ENCODE results near the gene LY9. TPM values are rescaled to one million over a fixed set of nuclear protein-coding genes. Genes with fewer than 3 reads are reported as not detected.

Gene LY9
- total and polyA plus RNA-seq, 2 of the 13 experiments (the other 11 are each of a cell fraction or from before 2014, with no cell fraction given): not detected

- BruUV-seq (replicated peaks): no TSS peak
Measured at GRCh38 chr1:160801836-160802580, 6.0 kb downstream of the LY9 start.

More at GRCh38 chr1:160801836-160802580, 6.0 kb downstream of the LY9 start:
- Histone ChIP-seq H3K9ac (ENCODE audit: insufficient read depth, low read depth, low read length) (no peak overlapping the region), H3K9me3 (ENCODE audit: low read length) (peaks cover 8% of the 10 kb centered on the region; the same call in 1 of the 2 replicates), H3K27me3 (ENCODE audit: control insufficient read depth in 1 of 2, insufficient read depth in 2 of 2, low read length in 2 of 2) (no peaks in the 10 kb centered on the region), H3K4me2 (ENCODE audit: low read depth, low read length) (no peak overlapping the region), H3K27ac (ENCODE audit: extremely low read length, insufficient read depth, low read length) (no peak overlapping the region), H3K79me2 (ENCODE audit: insufficient read depth, low read length) (no peaks in the 10 kb centered on the region), H3K4me1 (ENCODE audit: insufficient read depth, low read length) (no peaks in the 10 kb centered on the region), H4K20me1 (ENCODE audit: insufficient read depth, low read length) (no peaks in the 10 kb centered on the region), H2AFZ (ENCODE audit: low read length) (no peak overlapping the region), H3K4me3 (replicated peaks in 1 of 3; ENCODE audit: insufficient read depth in 1 of 3, low read depth in 2 of 3, low read length in 3 of 3) (no peak overlapping the region), H3K36me3 (replicated peaks in 1 of 2; ENCODE audit: control insufficient read depth in 1 of 2, insufficient read depth in 2 of 2, low read length in 2 of 2) (no peaks in the 10 kb centered on the region)
- TF ChIP-seq SP2 (CRISPR knock-in tag; IDR thresholded peaks at IDR 0.05) (no peak), ZNF770 (CRISPR knock-in tag; IDR thresholded peaks at IDR 0.05) (no peak), ELF1 (CRISPR knock-in tag; IDR thresholded peaks at IDR 0.05) (no peak), SOX6 (IDR thresholded peaks at IDR 0.05) (no peak), SOX6 (CRISPR knock-in tag; IDR thresholded peaks at IDR 0.05) (no peak), CHD4 (IDR thresholded peaks at IDR 0.05; ENCODE audit: borderline replicate concordance, low read length) (no peak), TMF1 (CRISPR knock-in tag; IDR thresholded peaks at IDR 0.05; ENCODE audit: low read depth) (no peak), ZNF746 (CRISPR knock-in tag; IDR thresholded peaks at IDR 0.05) (no peak), GLMP (CRISPR knock-in tag; IDR thresholded peaks at IDR 0.05; ENCODE audit: borderline replicate concordance) (no peak), ZNF556 (CRISPR knock-in tag; IDR thresholded peaks at IDR 0.05; ENCODE audit: borderline replicate concordance) (no peak), IKZF5 (CRISPR knock-in tag; IDR thresholded peaks at IDR 0.05) (no peak), KDM2A (CRISPR knock-in tag; IDR thresholded peaks at IDR 0.05; ENCODE audit: borderline replicate concordance, low read depth) (no peak), ATF7-NPFF (CRISPR knock-in tag; IDR thresholded peaks at IDR 0.05; ENCODE audit: low read depth) (no peak), ZNF740 (CRISPR knock-in tag; IDR thresholded peaks at IDR 0.05) (no peak)
- ATAC-seq: no peak
- ChIA-PET POLR2A (no interaction called here), CTCF (ENCODE audit: low intra/inter-chr PET ratio, low total read pairs) (no interaction called here)
- FAIRE-seq: no peak
- intact Hi-C loops (cut with micrococcal nuclease; ENCODE audit: unreplicated experiment) (no loop called here), in situ Hi-C loops (cut with HindIII; ENCODE audit: extremely low pct_ligation_motif_present, low pct_unique_long_range_greater_than_20kb) (no loop called here)
- 62% methylated on average over 21 of the region's 43 CpGs for WGBS (ENCODE audit: low lambda C conversion rate)
- DNase-seq (ENCODE audit: low spot score): no peak

Measured in HepG2 (cell line).